H9 (cell line): ENCODE data around the gene PIGL. TPM values are rescaled to one million over a fixed set of nuclear protein-coding genes. Genes with fewer than 3 reads are reported as not detected.

Experiments
- DNase-seq: peaks from one replicate; pipeline ENCODE4 v3.0.0-alpha.2; 2017
- H2AFZ ChIP-seq: one replicate; pipeline ENCODE4 v1.6.1; 2013; ENCODE audit warnings: mild to moderate bottlenecking, low read length, control low read depth, moderate library complexity
- H2AK5ac ChIP-seq: 2 replicates; pipeline ENCODE4 v1.6.1; 2013; ENCODE audit warnings: low read length, control low read depth, mixed read lengths; ENCODE audit not compliant: insufficient read length
- H2BK120ac ChIP-seq: one replicate; pipeline ENCODE4 v1.6.1; 2013; ENCODE audit warnings: low read depth, mild to moderate bottlenecking, low read length, control low read depth, inconsistent platforms; ENCODE audit not compliant: poor library complexity, severe bottlenecking
- H2BK12ac ChIP-seq: 2 replicates; pipeline ENCODE4 v1.6.1; 2013; ENCODE audit warnings: low read length, control low read depth, mixed read lengths, low read depth; ENCODE audit not compliant: insufficient read length
- H2BK15ac ChIP-seq: 2 replicates; pipeline ENCODE4 v1.6.1; 2013; ENCODE audit warnings: low read depth, low read length, control low read depth
- H2BK20ac ChIP-seq: one replicate; pipeline ENCODE4 v1.6.1; 2013; ENCODE audit warnings: low read depth, mild to moderate bottlenecking, low read length, control low read depth, inconsistent platforms; ENCODE audit not compliant: poor library complexity, severe bottlenecking
- H2BK5ac ChIP-seq: 2 replicates; pipeline ENCODE4 v1.6.1; 2013; ENCODE audit warnings: low read length, control low read depth, mixed read lengths; ENCODE audit not compliant: insufficient read length
- H3K14ac ChIP-seq: 2 replicates; pipeline ENCODE4 v1.6.1; 2013; ENCODE audit warnings: low read length, control low read depth; ENCODE audit not compliant: insufficient read depth
- H3K18ac ChIP-seq: 2 replicates; pipeline ENCODE4 v1.6.1; 2013; ENCODE audit warnings: low read depth, mild to moderate bottlenecking, mixed read lengths, low read length, control low read depth; ENCODE audit not compliant: insufficient read length
- H3K23ac ChIP-seq: 2 replicates; pipeline ENCODE4 v1.6.1; 2013; ENCODE audit warnings: low read length, control low read depth, mixed read lengths, low read depth; ENCODE audit not compliant: insufficient read length
- H3K23me2 ChIP-seq: 2 replicates; pipeline ENCODE4 v1.6.1; 2013; ENCODE audit warnings: low read depth, mild to moderate bottlenecking, mixed read lengths, low read length, control low read depth; ENCODE audit not compliant: insufficient read length, poor library complexity, severe bottlenecking
- H3K27ac ChIP-seq: 2 replicates; pipeline ENCODE4 v1.5.1; 2013; ENCODE audit warnings: low read length, control low read depth, mixed read lengths, low read depth; ENCODE audit not compliant: insufficient read length
- H3K27me3 ChIP-seq: 2 replicates; pipeline ENCODE4 v1.6.1; 2013; ENCODE audit warnings: low read length, control low read depth, inconsistent platforms; ENCODE audit not compliant: insufficient read depth
- H3K4ac ChIP-seq: 2 replicates; pipeline ENCODE4 v1.6.1; 2013; ENCODE audit warnings: low read depth, mild to moderate bottlenecking, control low read depth, inconsistent platforms, low read length, moderate library complexity
- H3K4me1 ChIP-seq: 2 replicates; pipeline ENCODE4 v1.6.1; 2013; ENCODE audit warnings: low read length, control low read depth, inconsistent platforms; ENCODE audit not compliant: insufficient read depth
- H3K4me2 ChIP-seq: 2 replicates; pipeline ENCODE4 v1.6.1; 2013; ENCODE audit warnings: low read length, control low read depth, mixed read lengths; ENCODE audit not compliant: insufficient read length, insufficient read depth
- H3K56ac ChIP-seq: 2 replicates; pipeline ENCODE4 v1.6.1; 2013; ENCODE audit warnings: low read depth, mild to moderate bottlenecking, mixed read lengths, low read length, control low read depth; ENCODE audit not compliant: insufficient read length
- H3K79me1 ChIP-seq: 2 replicates; pipeline ENCODE4 v1.6.1; 2013; ENCODE audit warnings: low read depth, mild to moderate bottlenecking, moderate library complexity, low read length, control low read depth, inconsistent platforms; ENCODE audit not compliant: insufficient read depth, poor library complexity, severe bottlenecking
- H3K79me2 ChIP-seq: 2 replicates; pipeline ENCODE4 v1.6.1; 2013; ENCODE audit warnings: low read length, control low read depth, inconsistent platforms; ENCODE audit not compliant: insufficient read depth
- H3K9ac ChIP-seq: 2 replicates; pipeline ENCODE4 v1.6.1; 2013; ENCODE audit warnings: low read length, control low read depth, mixed read lengths; ENCODE audit not compliant: insufficient read length; ENCODE audit errors: extremely low read depth
- H3K9me3 ChIP-seq: one replicate; pipeline ENCODE4 v1.6.1; 2013; ENCODE audit warnings: low read depth, low read length, inconsistent platforms; ENCODE audit not compliant: control insufficient read depth
- H3T11ph ChIP-seq: one replicate; pipeline ENCODE4 v1.6.1; 2013; ENCODE audit warnings: mild to moderate bottlenecking, low read length, control low read depth, inconsistent platforms
- H4K20me1 ChIP-seq: one replicate; pipeline ENCODE4 v1.6.1; 2013; ENCODE audit not compliant: control insufficient read depth, insufficient read length, insufficient read depth
- H4K5ac ChIP-seq: 2 replicates; pipeline ENCODE4 v1.6.1; 2013; ENCODE audit warnings: low read depth, mild to moderate bottlenecking, mixed read lengths, low read length, control low read depth; ENCODE audit not compliant: insufficient read length
- H4K8ac ChIP-seq: replicated peaks from 2 replicates; pipeline ENCODE4 v1.6.1; 2013; ENCODE audit warnings: low read length, control low read depth, mixed read lengths, low read depth; ENCODE audit not compliant: insufficient read length
- H4K91ac ChIP-seq: 2 replicates; pipeline ENCODE4 v1.6.1; 2013; ENCODE audit warnings: low read depth, mild to moderate bottlenecking, moderate library complexity, mixed read lengths, low read length, control low read depth; ENCODE audit not compliant: insufficient read length
- H3K27ac Mint-ChIP-seq, 3 experiments: 2 replicates in 2 of 3; 3 replicates in 1 of 3; pipeline ENCODE4 v1.8.0; 2020 to 2021; ENCODE audit warnings: mixed read lengths in 3 of 3, mild to moderate bottlenecking in 1 of 3, moderate library complexity in 1 of 3
- H3K27me3 Mint-ChIP-seq: 2 replicates; pipeline ENCODE4 v1.8.0; 2021; ENCODE audit warnings: low read depth, mild to moderate bottlenecking, moderate library complexity, mixed read lengths
- H3K36me3 Mint-ChIP-seq, 3 experiments: 2 replicates in 2 of 3; 3 replicates in 1 of 3; pipeline ENCODE4 v1.8.0; 2020 to 2021; ENCODE audit warnings: low read depth in 3 of 3, mixed read lengths in 3 of 3; ENCODE audit not compliant: insufficient read depth in 1 of 3
- H3K4me1 Mint-ChIP-seq, 2 experiments: 2 replicates each; pipeline ENCODE4 v1.8.0; 2020; ENCODE audit warnings: mixed read lengths in 2 of 2
- H3K4me3 Mint-ChIP-seq, 2 experiments: 2 replicates in 1 of 2; 3 replicates in 1 of 2; pipeline ENCODE4 v1.8.0; 2020 to 2021; ENCODE audit warnings: mild to moderate bottlenecking in 2 of 2, mixed read lengths in 2 of 2, moderate library complexity in 1 of 2
- H3K9me3 Mint-ChIP-seq, 2 experiments: 2 replicates in 1 of 2; 3 replicates in 1 of 2; pipeline ENCODE4 v1.8.0; 2020; ENCODE audit warnings: mild to moderate bottlenecking in 2 of 2, mixed read lengths in 2 of 2, moderate library complexity in 1 of 2
- CTCF ChIP-seq: fragments of 200-600 bp; sonication (generic); conservative IDR thresholded peaks from 3 replicates; pipeline ENCODE4 v1.8.0; 2021; ENCODE audit warnings: antibody characterized with exemption, mild to moderate bottlenecking
- WGBS: extraction: QIAGEN DNeasy Blood & Tissue Kit; methylation state at CpG from one replicate; pipeline ENCODE4 v1.1.7; 2013; ENCODE audit warnings: missing lambda C conversion rate, low lambda C conversion rate, mixed read lengths; ENCODE audit not compliant: insufficient read length; ENCODE audit errors: extremely low coverage; 5-methylcytosine and 5-hydroxymethylcytosine counted together
- total RNA-seq: library from RNA; stranded (reverse); gene quantifications from 2 replicates; pipeline ENCODE4 v1.2.1, GENCODE V29; 2021

PIGL gene
- total RNA-seq, 1 experiment from 2014 or later: 21.6 TPM

DNA sequence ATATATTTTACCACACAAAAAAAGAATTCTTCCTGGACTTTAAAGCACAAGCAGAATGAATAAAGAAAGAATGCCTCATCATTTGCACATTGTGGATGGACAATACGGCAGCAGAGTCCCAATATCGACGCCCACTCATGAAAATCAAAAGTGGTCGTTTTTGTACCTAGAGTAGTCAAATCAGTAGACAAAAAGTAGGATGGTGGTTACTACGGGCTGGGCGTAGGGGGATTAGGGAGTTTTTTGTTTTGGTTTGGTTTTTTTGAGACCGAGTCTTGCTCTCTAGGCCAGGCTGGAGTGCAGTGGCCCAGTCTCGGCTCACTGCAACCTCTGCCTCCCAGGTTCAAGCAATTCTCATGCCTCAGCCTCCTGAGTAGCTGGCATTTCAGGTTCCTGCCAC lies 144.9 kb downstream of the PIGL start:
- TF ChIP-seq CTCF: no peak
- H4K8ac ChIP-seq: no peak overlapping the region
- no peak overlapping the region for H2BK15ac ChIP-seq
- no peak overlapping the region for H2AK5ac ChIP-seq
- no CpG with 5 or more reads among the region's 8 CpGs for WGBS
- no peaks in the 10 kb centered on the region for H3K4me1 ChIP-seq
- Mint-ChIP-seq H3K27me3 (peaks cover 1% of the 10 kb centered on the region), H3K36me3 (no peaks in the 10 kb centered on the region), H3K4me3 (no peak overlapping the region), H3K9me3 (no peaks in the 10 kb centered on the region), H3K4me1 (peaks cover 0 to 5% of the 10 kb centered on the region in 2 experiments; a peak in 2 of 4 replicates), H3K27ac (no peak overlapping the region)
- no peak overlapping the region for H3K4me2 ChIP-seq
- DNase-seq: no peak
- no peak overlapping the region for H3K9ac ChIP-seq
- H3K23ac ChIP-seq: no peak overlapping the region
- no peak overlapping the region for H2AFZ ChIP-seq
- H3K18ac ChIP-seq: no peak overlapping the region
- no peaks in the 10 kb centered on the region for H3K79me1 ChIP-seq
- H2BK120ac ChIP-seq: no peak overlapping the region
- no peaks in the 10 kb centered on the region for H3K27me3 ChIP-seq
- H3K9me3 ChIP-seq: no peaks in the 10 kb centered on the region
- H3K56ac ChIP-seq: no peak overlapping the region
- H2BK12ac ChIP-seq: no peak overlapping the region
- no peaks in the 10 kb centered on the region for H3K23me2 ChIP-seq
- no peak overlapping the region for H3T11ph ChIP-seq
- H3K14ac ChIP-seq: no peak overlapping the region
- H4K20me1 ChIP-seq: no peaks in the 10 kb centered on the region
- H4K91ac ChIP-seq: no peak overlapping the region
- H3K27ac ChIP-seq: no peak overlapping the region
- no peak overlapping the region for H2BK20ac ChIP-seq
- no peak overlapping the region for H2BK5ac ChIP-seq
- no peak overlapping the region for H3K4ac ChIP-seq
- H3K79me2 ChIP-seq: no peaks in the 10 kb centered on the region
- no peak overlapping the region for H4K5ac ChIP-seq
